Stimulated activated CD8-positive, alpha-beta memory T cell treated with anti-CD3 and anti-CD28 coated beads, Interleukin-2, amount 100 ng/mL, for 1 hour (primary cell): ENCODE data around the gene GPC6.

Experiments used
- DNase-seq, 2 donors: peaks; one replicate each; pipeline ENCODE4 v3.0.0-alpha.2; 2020; ENCODE audit warnings: low read depth in 2 of 2

GPC6 gene

GRCh38 chr13:94112731-94113130, 886.1 kb downstream of the GPC6 start:
- no peak for DNase-seq

GRCh38 chr13:94113245-94113644, 886.6 kb downstream of the GPC6 start:
- DNase-seq = no peak

DNA sequence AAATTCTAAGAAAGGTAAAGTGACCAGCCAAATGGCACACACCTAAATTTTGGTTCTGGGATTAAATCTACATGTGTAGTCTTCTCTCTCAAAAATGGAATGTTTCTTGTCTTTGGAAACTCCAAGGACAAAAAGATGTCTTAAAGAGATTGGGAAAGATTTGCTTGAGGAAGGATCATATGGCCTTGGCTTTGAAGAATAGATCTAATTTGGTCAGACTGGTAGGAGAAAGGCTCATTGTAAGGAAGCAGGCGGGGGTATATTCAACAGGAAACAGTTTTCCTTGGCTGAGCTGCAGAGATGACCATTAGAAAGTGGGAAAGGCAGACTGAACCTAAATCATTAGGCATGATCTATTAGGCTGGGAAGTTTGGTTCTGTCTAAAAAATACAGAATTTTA, 887.6 kb downstream of the GPC6 start:
- no peak for DNase-seq

GRCh38 chr13:94115054-94115453, 888.4 kb downstream of the GPC6 start:
- DNase-seq = no peak

- DNase-seq = no peak
Observed at GRCh38 chr13:94119360-94119936, 892.8 kb downstream of the GPC6 start.

DNA sequence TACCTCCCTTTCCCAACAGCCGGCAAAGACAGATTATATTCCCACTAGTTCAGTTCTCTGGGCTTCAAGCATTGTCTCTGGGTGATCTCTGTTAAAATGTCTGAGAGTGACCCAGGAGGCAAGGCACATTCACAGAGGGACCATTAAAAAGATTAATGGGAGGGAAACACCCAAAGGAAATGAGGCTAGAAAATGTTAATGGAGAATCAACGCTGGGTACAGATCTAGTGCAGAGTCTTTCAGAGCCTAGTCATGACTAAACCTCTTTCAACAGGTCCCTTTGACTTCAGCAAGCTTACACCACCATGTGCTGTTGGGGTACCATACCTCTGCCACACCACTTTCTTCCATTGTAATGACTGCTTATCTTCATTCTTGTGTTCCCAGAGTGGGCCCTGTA, 894.3 kb downstream of the GPC6 start:
- DNase-seq = no peak

DNA sequence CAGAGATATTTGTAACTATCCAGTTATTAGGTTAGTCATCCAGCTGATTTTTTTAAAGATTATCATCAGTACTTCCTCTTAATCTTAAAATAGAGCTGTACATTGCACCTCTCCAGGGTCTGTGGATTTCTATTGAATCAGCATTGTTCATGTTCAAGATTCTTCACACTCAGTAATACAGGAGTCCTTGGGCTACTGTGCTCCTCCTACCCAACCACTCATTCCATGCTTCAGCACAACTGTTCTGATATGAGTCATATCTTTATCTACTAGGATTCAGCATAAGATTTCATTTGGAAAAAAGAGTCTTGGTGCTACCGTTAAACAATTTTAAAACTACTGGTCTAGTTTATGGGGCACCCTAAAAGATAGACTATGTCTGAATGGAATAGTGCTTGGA, 895.1 kb downstream of the GPC6 start:
- DNase-seq = no peak

DNA sequence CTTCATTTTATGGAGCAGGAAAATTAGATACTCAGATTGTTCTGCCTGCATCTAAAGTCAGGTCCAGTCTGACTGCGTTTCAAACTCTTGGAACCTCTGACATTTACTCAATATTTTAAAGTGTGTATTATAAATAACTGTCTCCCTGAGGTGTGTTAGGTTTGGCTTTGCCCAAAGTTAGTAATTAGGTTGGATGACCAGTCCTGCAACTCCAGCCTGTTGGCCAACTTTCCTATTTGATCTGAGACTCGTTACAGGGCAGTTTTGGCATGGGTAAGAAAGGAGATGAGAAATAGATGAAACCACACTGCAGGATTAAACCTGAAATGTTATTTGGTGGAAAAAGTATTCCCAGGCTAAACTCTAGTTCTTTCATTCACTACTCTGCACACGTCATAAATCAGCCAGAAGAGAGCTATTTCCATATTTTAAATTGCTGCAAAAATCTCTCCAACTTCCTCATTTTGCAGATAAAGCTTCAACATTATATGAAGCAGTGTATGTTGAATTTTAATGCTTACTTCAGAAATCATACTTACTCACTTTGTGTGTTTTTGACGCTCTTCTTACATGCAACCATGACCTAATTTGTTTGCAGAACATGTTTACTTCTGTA, 895.8 kb downstream of the GPC6 start:
- DNase-seq = no peak

DNA sequence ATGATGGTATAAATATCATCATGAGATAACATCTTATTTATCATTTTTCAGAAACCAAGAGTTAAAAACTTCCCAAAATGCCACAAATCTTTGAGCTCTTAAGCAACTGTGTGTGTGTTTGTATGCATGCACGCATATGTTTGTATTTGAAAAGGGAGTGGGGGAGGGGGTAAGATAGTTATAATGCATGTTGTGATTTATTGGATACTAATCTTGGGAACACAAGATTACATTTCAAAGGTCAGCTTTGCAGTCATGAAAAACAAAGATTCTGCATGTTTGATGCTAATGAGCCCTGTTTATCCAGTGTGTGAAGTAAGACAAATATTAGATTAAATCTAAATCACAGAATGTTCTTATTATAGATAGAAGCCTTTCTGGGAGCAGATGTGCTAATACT, 897.0 kb downstream of the GPC6 start:
- no peak for DNase-seq

GRCh38 chr13:94128430-94128829, 901.8 kb downstream of the GPC6 start:
- DNase-seq = no peak

GRCh38 chr13:94129490-94129894, 902.9 kb downstream of the GPC6 start:
- no peak for DNase-seq

- DNase-seq = no peak
Observed at GRCh38 chr13:94138831-94139230, 912.2 kb downstream of the GPC6 start.

- DNase-seq = no peak
Observed at GRCh38 chr13:94139393-94139995, 912.9 kb downstream of the GPC6 start.

GRCh38 chr13:94140027-94140426, 913.4 kb downstream of the GPC6 start:
- no peak for DNase-seq

- no peak for DNase-seq
Observed at GRCh38 chr13:94140511-94140910, 913.9 kb downstream of the GPC6 start.

GRCh38 chr13:94143624-94144350, 917.2 kb downstream of the GPC6 start:
- no peak for DNase-seq

DNA sequence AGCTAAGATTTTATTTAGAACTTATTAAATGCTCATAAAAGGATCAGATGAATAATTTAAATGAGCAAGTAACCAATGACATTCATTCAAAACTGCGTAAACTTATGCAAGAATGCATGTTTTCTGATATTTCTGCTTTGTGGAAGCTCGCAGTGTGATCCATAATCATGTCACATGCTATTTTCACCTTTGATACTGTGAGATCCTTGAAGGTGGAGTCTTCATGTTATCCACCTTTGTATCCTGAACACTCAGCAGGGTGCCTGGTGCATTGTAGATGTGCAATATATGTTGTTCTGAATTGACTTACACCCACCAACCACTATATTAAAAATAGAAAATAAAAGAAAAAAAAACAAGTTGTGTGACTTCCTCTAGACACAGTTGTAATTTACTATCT, 919.4 kb downstream of the GPC6 start:
- no peak for DNase-seq

- no peak for DNase-seq
Observed at GRCh38 chr13:94153586-94153985, 927.0 kb downstream of the GPC6 start.

- DNase-seq = no peak
Observed at GRCh38 chr13:94154367-94154766, 927.8 kb downstream of the GPC6 start.

GRCh38 chr13:94157705-94158218, 931.2 kb downstream of the GPC6 start:
- DNase-seq = no peak

DNA sequence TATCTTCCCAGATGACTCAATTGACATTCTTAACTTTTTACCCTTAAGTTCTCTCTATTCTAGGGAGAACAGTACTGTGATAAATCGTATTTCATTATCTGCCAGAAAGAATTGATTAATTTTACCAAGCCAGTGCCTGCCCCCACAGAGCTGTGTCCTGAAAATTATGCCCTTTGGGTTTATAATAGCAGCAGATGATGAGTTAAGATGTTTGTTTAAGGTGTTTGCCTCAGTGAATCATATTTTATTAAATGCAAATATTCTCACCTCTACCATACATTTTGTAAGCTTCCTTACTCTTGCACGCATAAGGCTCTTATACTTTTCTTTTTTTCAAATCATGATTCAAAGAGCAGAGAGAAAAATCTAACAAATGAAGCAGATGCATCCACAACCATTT, 934.3 kb downstream of the GPC6 start:
- DNase-seq = no peak

DNA sequence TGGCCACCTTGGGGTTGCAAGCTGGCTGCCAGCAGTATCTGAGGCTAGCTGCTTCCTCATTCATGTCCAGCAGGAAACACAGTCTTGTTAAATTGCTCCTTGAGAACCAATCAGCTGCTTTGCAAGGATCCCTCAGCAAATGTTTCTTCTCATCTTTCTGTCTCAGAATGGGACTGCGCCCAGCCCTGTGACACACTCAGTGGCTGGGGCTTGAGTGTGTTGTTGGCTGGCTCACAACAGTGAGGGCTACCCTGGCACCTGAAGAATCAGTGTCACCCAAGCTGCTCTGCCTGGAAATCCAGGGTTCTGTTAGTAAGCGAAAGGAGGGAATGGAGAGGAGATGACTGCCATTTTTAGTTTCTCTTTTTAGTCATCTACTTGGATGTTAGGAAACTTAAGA, 935.7 kb downstream of the GPC6 start:
- DNase-seq = no peak

- DNase-seq = no peak
Observed at GRCh38 chr13:94163535-94163934, 936.9 kb downstream of the GPC6 start.
